ENCODE data around the gene SPON1. TPM values are rescaled to one million over a fixed set of nuclear protein-coding genes. Genes with fewer than 3 reads are reported as not detected.

The SPON1 gene
- total RNA-seq, 1 experiment from 2014 or later: 6.4 TPM

GRCh38 chr11:14112721-14113120 is 150.2 kb downstream of the SPON1 start (continued):
- no peak for TF ChIP-seq FOXP4 (CRISPR knock-in tag; IDR thresholded peaks at IDR 0.05)
- TF ChIP-seq ERG (CRISPR knock-in tag; IDR thresholded peaks at IDR 0.05): no peak
- no peak for TF ChIP-seq PRDM15 (CRISPR knock-in tag; IDR thresholded peaks at IDR 0.05)
- no peak for TF ChIP-seq ZNF281 (CRISPR knock-in tag; IDR thresholded peaks at IDR 0.05)
- no peak for TF ChIP-seq TP53 (CRISPR knock-in tag; IDR thresholded peaks at IDR 0.05)
- no peak for TF ChIP-seq ZNF512 (CRISPR knock-in tag; IDR thresholded peaks at IDR 0.05; ENCODE audit: borderline replicate concordance)
- TF ChIP-seq ZBTB43 (CRISPR knock-in tag; IDR thresholded peaks at IDR 0.05): no peak
- no peak for TF ChIP-seq PREB (CRISPR knock-in tag; IDR thresholded peaks at IDR 0.05; ENCODE audit: borderline replicate concordance)
- TF ChIP-seq ZNF317 (CRISPR knock-in tag; IDR thresholded peaks at IDR 0.05; ENCODE audit: borderline replicate concordance, low read depth): no peak
- no peak for TF ChIP-seq NFATC4 (CRISPR knock-in tag; IDR thresholded peaks at IDR 0.05)
- no peak for TF ChIP-seq ZNF532 (CRISPR knock-in tag; IDR thresholded peaks at IDR 0.05; ENCODE audit: borderline replicate concordance)
